ENCODE data around the gene ZNF836. TPM values are rescaled to one million over a fixed set of nuclear protein-coding genes. Genes with fewer than 3 reads are reported as not detected.

Gene ZNF836
- total and polyA plus RNA-seq, 9 of the 15 experiments (the other 6 are each of a cell fraction or from before 2014, with no cell fraction given) = 0.24 to 0.69 (median 0.64) TPM; not detected in 2

DNA sequence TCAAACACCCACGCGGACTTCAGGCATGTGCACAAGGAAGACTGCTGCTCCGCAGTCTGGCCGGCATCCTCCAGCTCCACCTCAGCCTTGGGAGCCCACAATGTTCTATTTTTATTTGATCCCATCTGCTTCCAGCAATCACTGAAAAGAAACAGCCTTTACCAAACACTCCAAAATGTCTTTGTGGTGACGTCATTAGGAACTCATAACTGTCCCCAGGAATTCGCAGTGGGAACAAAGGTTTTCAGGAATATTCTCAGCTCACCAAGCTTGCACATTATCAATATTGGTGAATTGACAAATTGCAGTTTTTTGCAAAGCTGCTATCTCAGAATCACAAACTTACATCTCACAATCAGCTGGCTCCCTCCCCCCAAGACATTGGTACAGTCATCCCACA is 60.6 kb downstream of the ZNF836 start:
- no peak overlapping the region for H3K9ac ChIP-seq (ENCODE audit: insufficient read depth in 1 of 2, low read depth in 2 of 2, low read length in 2 of 2)
- peaks cover 33% of the 10 kb centered on the region for H3K9me3 ChIP-seq (replicated peaks; ENCODE audit: control insufficient read depth, insufficient read depth, low read depth, low read length)
- H2AFZ ChIP-seq (ENCODE audit: low read depth, low read length) = no peak overlapping the region
- ATAC-seq (no peak), DNase-seq (ENCODE audit: extremely low read depth in 1 of 4, low spot score in 3 of 4) (no peak), FAIRE-seq (no peak)
- H3K36me3 ChIP-seq (ENCODE audit: control insufficient read depth, insufficient read depth, low read length) = peaks cover 2% of the 10 kb centered on the region
- no TSS peak for BruUV-seq (replicated peaks)
- no peak overlapping the region for H3K4me2 ChIP-seq (ENCODE audit: insufficient read depth, low read length)
- no peak for TF ChIP-seq HLTF (IDR thresholded peaks at IDR 0.05)
- TF ChIP-seq ATF1 (CRISPR knock-in tag; IDR thresholded peaks at IDR 0.05) = no peak
- TF ChIP-seq ATF1 (tag; IDR thresholded peaks at IDR 0.05) = peak; percentile 26; the same call in 1 of the 2 replicates
- TF ChIP-seq JUND (IDR thresholded peaks at IDR 0.05; ENCODE audit: borderline replicate concordance, low read depth, low read length) = no peak
- peak; percentile 16; the same call in 1 of the 3 replicates for TF ChIP-seq JUND (tag; IDR thresholded peaks at IDR 0.05; ENCODE audit: borderline replicate concordance, low read depth, low read length)
- TF ChIP-seq ZC3H8 (IDR thresholded peaks at IDR 0.05) = no peak
- no peak for TF ChIP-seq SIN3B (IDR thresholded peaks at IDR 0.05; ENCODE audit: low read depth)
- no peak for TF ChIP-seq ZBTB17 (CRISPR knock-in tag; IDR thresholded peaks at IDR 0.05)
- TF ChIP-seq ATF7 (IDR thresholded peaks at IDR 0.05) = peak; percentile 45; the same call in 1 of the 2 replicates
- TF ChIP-seq RBM14 (IDR thresholded peaks at IDR 0.05; ENCODE audit: borderline replicate concordance, insufficient read depth, low read depth, low read length) = no peak
- TF ChIP-seq, protein P1, sequence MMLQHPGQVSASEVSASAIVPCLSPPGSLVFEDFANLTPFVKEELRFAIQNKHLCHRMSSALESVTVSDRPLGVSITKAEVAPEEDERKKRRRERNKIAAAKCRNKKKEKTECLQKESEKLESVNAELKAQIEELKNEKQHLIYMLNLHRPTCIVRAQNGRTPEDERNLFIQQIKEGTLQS (IDR thresholded peaks at IDR 0.05) = peak; percentile 49; the same call in 1 of the 2 replicates
- TF ChIP-seq, protein P1 (CRISPR knock-in tag; conservative IDR thresholded peaks at IDR 0.05) = no peak
- no peak for TF ChIP-seq SREBF1 (IDR thresholded peaks at IDR 0.05; ENCODE audit: borderline replicate concordance, low read depth, low read length)
- no peak for TF ChIP-seq CBX8 (IDR thresholded peaks at IDR 0.05; ENCODE audit: borderline replicate concordance, extremely low read depth, low read depth, low read length, poor library complexity, severe bottlenecking)
- TF ChIP-seq ZNF239 (CRISPR knock-in tag; IDR thresholded peaks at IDR 0.05) = no peak
- no peaks in the 10 kb centered on the region for H3K9me1 ChIP-seq (ENCODE audit: control insufficient read depth, insufficient read depth, low read length)
- H4K20me1 ChIP-seq (replicated peaks; ENCODE audit: control insufficient read depth, insufficient read depth, low read length) = no peaks in the 10 kb centered on the region
- no peaks in the 10 kb centered on the region for H3K27me3 ChIP-seq (ENCODE audit: control insufficient read depth in 2 of 2, insufficient read depth in 2 of 2, low read length in 2 of 2)
- no peak overlapping the region for H3K4me3 ChIP-seq
- POLR2A ChIA-PET = no interaction called here
- CTCF ChIA-PET (ENCODE audit: low intra/inter-chr PET ratio) = no interaction called here
- H3K27ac ChIP-seq (ENCODE audit: extremely low read depth, low read depth, low read length) = no peak overlapping the region
- WGBS (ENCODE audit: insufficient coverage, low coverage, missing lambda C conversion rate) = 47% methylated on average over 6 of the region's 6 CpGs
- no peaks in the 10 kb centered on the region for H3K79me2 ChIP-seq (ENCODE audit: control insufficient read depth, insufficient read depth, low read length)
- no peaks in the 10 kb centered on the region for H3K4me1 ChIP-seq (replicated peaks in 1 of 2; ENCODE audit: control insufficient read depth in 2 of 2, insufficient read depth in 2 of 2, low read length in 2 of 2)
- intact Hi-C loops (cut with micrococcal nuclease) = no loop called here
- in situ Hi-C loops (cut with MboI) = no loop called here

Small RNA genes lying within 50 kb of the gene (small RNA-seq; reads per million reads assigned to genes)
- 0.11 reads per million for gene RPL37P23

Other genes starting within 250 kb of the ZNF836 start
Only the 7 nearest of the 13 such genes appear.
- 7.4 and 11.4 TPM in 2 replicates for gene ZNF614, start 143.2 kb downstream of the ZNF836 start, total RNA-seq (2014; rRNA removed)
- 16.3 and 18.7 TPM in 2 replicates for gene ZNF614, start 143.2 kb downstream of the ZNF836 start, total RNA-seq (2014; rRNA removed; fragmentation: Illumina TruSeq; extraction: Trizol)
- gene ZNF614, start 143.2 kb downstream of the ZNF836 start, total RNA-seq (2015; rRNA removed; fragmentation: Illumina TruSeq; extraction: Trizol) = 10.3 and 10.6 TPM in 2 replicates
- 11.7 and 11.9 TPM in 2 replicates for gene ZNF614, start 143.2 kb downstream of the ZNF836 start, total RNA-seq (2021)
- 8.6 and 13.6 TPM in 2 replicates for gene ZNF614, start 143.2 kb downstream of the ZNF836 start, polyA plus RNA-seq (2011; rRNA removed)
- 10.9 and 12.3 TPM in 2 replicates for gene ZNF614, start 143.2 kb downstream of the ZNF836 start, polyA plus RNA-seq (2014; fragmentation: Illumina TruSeq; extraction: Trizol)
- 1 to 10 TPM; 7.2 to 9.4 TPM for gene ZNF614, start 143.2 kb downstream of the ZNF836 start, polyA plus RNA-seq (2014; fragmentation: Nextera tagmentation; extraction: Ambion mirVana)
- 4.9 and 6.0 TPM in 2 replicates for gene ZNF614, start 143.2 kb downstream of the ZNF836 start, polyA plus RNA-seq (2014; rRNA removed)
- 2.6 and 3.2 TPM in 2 replicates for gene ZNF432, start 122.8 kb downstream of the ZNF836 start, total RNA-seq (2014; rRNA removed)
- 6.8 and 8.7 TPM in 2 replicates for gene ZNF432, start 122.8 kb downstream of the ZNF836 start, total RNA-seq (2014; rRNA removed; fragmentation: Illumina TruSeq; extraction: Trizol)
- 4.1 and 5.5 TPM in 2 replicates for gene ZNF432, start 122.8 kb downstream of the ZNF836 start, total RNA-seq (2015; rRNA removed; fragmentation: Illumina TruSeq; extraction: Trizol)
- gene ZNF432, start 122.8 kb downstream of the ZNF836 start, total RNA-seq (2021) = 4.5 TPM in 2 replicates
- 4.5 and 4.9 TPM in 2 replicates for gene ZNF432, start 122.8 kb downstream of the ZNF836 start, polyA plus RNA-seq (2011; rRNA removed)
- gene ZNF432, start 122.8 kb downstream of the ZNF836 start, polyA plus RNA-seq (2014; fragmentation: Illumina TruSeq; extraction: Trizol) = 4.0 and 5.1 TPM in 2 replicates
- 1 to 10 TPM; 2.8 to 3.5 TPM for gene ZNF432, start 122.8 kb downstream of the ZNF836 start, polyA plus RNA-seq (2014; fragmentation: Nextera tagmentation; extraction: Ambion mirVana)
- gene ZNF432, start 122.8 kb downstream of the ZNF836 start, polyA plus RNA-seq (2014; rRNA removed) = 3.0 and 3.4 TPM in 2 replicates
- 5.5 and 8.2 TPM in 2 replicates for gene ZNF841, start 75.9 kb downstream of the ZNF836 start, total RNA-seq (2014; rRNA removed)
- gene ZNF841, start 75.9 kb downstream of the ZNF836 start, total RNA-seq (2014; rRNA removed; fragmentation: Illumina TruSeq; extraction: Trizol) = 16.4 and 17.1 TPM in 2 replicates
- gene ZNF841, start 75.9 kb downstream of the ZNF836 start, total RNA-seq (2015; rRNA removed; fragmentation: Illumina TruSeq; extraction: Trizol) = 11.7 and 12.4 TPM in 2 replicates
- 10.1 and 11.0 TPM in 2 replicates for gene ZNF841, start 75.9 kb downstream of the ZNF836 start, total RNA-seq (2021)
- 11.1 and 13.5 TPM in 2 replicates for gene ZNF841, start 75.9 kb downstream of the ZNF836 start, polyA plus RNA-seq (2011; rRNA removed)
- gene ZNF841, start 75.9 kb downstream of the ZNF836 start, polyA plus RNA-seq (2014; fragmentation: Illumina TruSeq; extraction: Trizol) = 11.9 and 12.2 TPM in 2 replicates
- 1 to 10 TPM; 3.1 to 5.4 TPM for gene ZNF841, start 75.9 kb downstream of the ZNF836 start, polyA plus RNA-seq (2014; fragmentation: Nextera tagmentation; extraction: Ambion mirVana)
- 5.1 and 8.3 TPM in 2 replicates for gene ZNF841, start 75.9 kb downstream of the ZNF836 start, polyA plus RNA-seq (2014; rRNA removed)
- gene ZNF616, start 31.7 kb downstream of the ZNF836 start, total RNA-seq (2014; rRNA removed) = 4.7 and 4.9 TPM in 2 replicates
- 13.0 and 16.1 TPM in 2 replicates for gene ZNF616, start 31.7 kb downstream of the ZNF836 start, total RNA-seq (2014; rRNA removed; fragmentation: Illumina TruSeq; extraction: Trizol)
- 10.9 and 11.1 TPM in 2 replicates for gene ZNF616, start 31.7 kb downstream of the ZNF836 start, total RNA-seq (2015; rRNA removed; fragmentation: Illumina TruSeq; extraction: Trizol)
- gene ZNF616, start 31.7 kb downstream of the ZNF836 start, total RNA-seq (2021) = 9.4 and 9.6 TPM in 2 replicates
- 6.7 and 6.9 TPM in 2 replicates for gene ZNF616, start 31.7 kb downstream of the ZNF836 start, polyA plus RNA-seq (2011; rRNA removed)
- gene ZNF616, start 31.7 kb downstream of the ZNF836 start, polyA plus RNA-seq (2014; fragmentation: Illumina TruSeq; extraction: Trizol) = 9.2 and 11.2 TPM in 2 replicates
- 1 to 10 TPM; 3.4 to 6.5 TPM for gene ZNF616, start 31.7 kb downstream of the ZNF836 start, polyA plus RNA-seq (2014; fragmentation: Nextera tagmentation; extraction: Ambion mirVana)
- 3.7 and 5.0 TPM in 2 replicates for gene ZNF616, start 31.7 kb downstream of the ZNF836 start, polyA plus RNA-seq (2014; rRNA removed)
- gene PPP2R1A, start 18.4 kb upstream of the ZNF836 start, total RNA-seq (2014; rRNA removed) = 70.1 and 109 TPM in 2 replicates
- gene PPP2R1A, start 18.4 kb upstream of the ZNF836 start, total RNA-seq (2014; rRNA removed; fragmentation: Illumina TruSeq; extraction: Trizol) = 57.1 and 82.6 TPM in 2 replicates
- 60.4 and 62.8 TPM in 2 replicates for gene PPP2R1A, start 18.4 kb upstream of the ZNF836 start, total RNA-seq (2015; rRNA removed; fragmentation: Illumina TruSeq; extraction: Trizol)
- 203 and 211 TPM in 2 replicates for gene PPP2R1A, start 18.4 kb upstream of the ZNF836 start, total RNA-seq (2021)
- 76.1 and 136 TPM in 2 replicates for gene PPP2R1A, start 18.4 kb upstream of the ZNF836 start, polyA plus RNA-seq (2011; rRNA removed)
- gene PPP2R1A, start 18.4 kb upstream of the ZNF836 start, polyA plus RNA-seq (2014; fragmentation: Illumina TruSeq; extraction: Trizol) = 151 and 153 TPM in 2 replicates
- gene PPP2R1A, start 18.4 kb upstream of the ZNF836 start, polyA plus RNA-seq (2014; fragmentation: Nextera tagmentation; extraction: Ambion mirVana) = 10 to 100 TPM; 10.1 to 16.0 TPM
- 64.3 and 73.6 TPM in 2 replicates for gene PPP2R1A, start 18.4 kb upstream of the ZNF836 start, polyA plus RNA-seq (2014; rRNA removed)
- gene ZNF766, start 98.0 kb upstream of the ZNF836 start, total RNA-seq (2014; rRNA removed) = 6.7 and 7.9 TPM in 2 replicates
- gene ZNF766, start 98.0 kb upstream of the ZNF836 start, total RNA-seq (2014; rRNA removed; fragmentation: Illumina TruSeq; extraction: Trizol) = 21.2 and 26.4 TPM in 2 replicates
- 10.7 and 11.2 TPM in 2 replicates for gene ZNF766, start 98.0 kb upstream of the ZNF836 start, total RNA-seq (2015; rRNA removed; fragmentation: Illumina TruSeq; extraction: Trizol)
- gene ZNF766, start 98.0 kb upstream of the ZNF836 start, total RNA-seq (2021) = 8.9 and 11.0 TPM in 2 replicates
- 12.0 and 17.1 TPM in 2 replicates for gene ZNF766, start 98.0 kb upstream of the ZNF836 start, polyA plus RNA-seq (2011; rRNA removed)
- 15.5 and 18.5 TPM in 2 replicates for gene ZNF766, start 98.0 kb upstream of the ZNF836 start, polyA plus RNA-seq (2014; fragmentation: Illumina TruSeq; extraction: Trizol)
- gene ZNF766, start 98.0 kb upstream of the ZNF836 start, polyA plus RNA-seq (2014; fragmentation: Nextera tagmentation; extraction: Ambion mirVana) = 10 to 100 TPM in 1 of 2 experiments, 1 to 10 TPM in 1; 9.0 to 23.0 TPM
- 7.1 and 10.2 TPM in 2 replicates for gene ZNF766, start 98.0 kb upstream of the ZNF836 start, polyA plus RNA-seq (2014; rRNA removed)
- 10.4 and 13.1 TPM in 2 replicates for gene ZNF480, start 125.5 kb upstream of the ZNF836 start, total RNA-seq (2014; rRNA removed)
- gene ZNF480, start 125.5 kb upstream of the ZNF836 start, total RNA-seq (2014; rRNA removed; fragmentation: Illumina TruSeq; extraction: Trizol) = 31.1 and 43.3 TPM in 2 replicates
- 17.8 and 18.7 TPM in 2 replicates for gene ZNF480, start 125.5 kb upstream of the ZNF836 start, total RNA-seq (2015; rRNA removed; fragmentation: Illumina TruSeq; extraction: Trizol)
- gene ZNF480, start 125.5 kb upstream of the ZNF836 start, total RNA-seq (2021) = 21.3 and 22.3 TPM in 2 replicates
- 8.1 and 19.5 TPM in 2 replicates for gene ZNF480, start 125.5 kb upstream of the ZNF836 start, polyA plus RNA-seq (2011; rRNA removed)
- gene ZNF480, start 125.5 kb upstream of the ZNF836 start, polyA plus RNA-seq (2014; fragmentation: Illumina TruSeq; extraction: Trizol) = 23.1 and 30.7 TPM in 2 replicates
- gene ZNF480, start 125.5 kb upstream of the ZNF836 start, polyA plus RNA-seq (2014; fragmentation: Nextera tagmentation; extraction: Ambion mirVana) = 10 to 100 TPM; 27.4 to 29.5 TPM
- gene ZNF480, start 125.5 kb upstream of the ZNF836 start, polyA plus RNA-seq (2014; rRNA removed) = 12.5 and 14.2 TPM in 2 replicates

Data from K562 (cell line).